Peyer's patch (tissue), 4 donors: ENCODE results near the gene TTLL8.

Experiments
- CTCF ChIP-seq, 6 experiments: fragments of 450-650 bp in 4 of 6; fragments of 200-600 bp in 2 of 6; sonication (generic) in 1 of 6; IDR thresholded peaks; one replicate each; pipeline ENCODE4 v1.5.1; 2017 to 2019; ENCODE audit warnings: antibody characterized with exemption in 6 of 6, mild to moderate bottlenecking in 3 of 6, moderate library complexity in 1 of 6
- POLR2A ChIP-seq, 2 donors: fragments of 450-650 bp; IDR thresholded peaks; one replicate each; pipeline ENCODE4 v1.5.1; 2017; ENCODE audit warnings: antibody characterized with exemption in 2 of 2, mild to moderate bottlenecking in 2 of 2, moderate library complexity in 2 of 2

- no peak for TF ChIP-seq CTCF (IDR thresholded peaks at IDR 0.05)
- no peak for TF ChIP-seq POLR2A (IDR thresholded peaks at IDR 0.05)
Measured at GRCh38 chr22:49994361-49995040, 63.6 kb downstream of the TTLL8 start.
